ENCODE results near the gene TMED1.

Gene TMED1

GRCh38 chr19:10796653-10797052 is 39.4 kb downstream of the TMED1 start:
- H3K9me3 ChIP-seq (ENCODE audit: severe bottlenecking), result no peaks in the 10 kb centered on the region
- no peak for TF ChIP-seq CTCF (IDR thresholded peaks at IDR 0.05; ENCODE audit: low read depth, low read length)

GRCh38 chr19:10789866-10790265 is 46.1 kb downstream of the TMED1 start:
- TF ChIP-seq CTCF (IDR thresholded peaks at IDR 0.05; ENCODE audit: low read depth, low read length), result no peak
- no peak overlapping the region for H3K4me3 ChIP-seq (ENCODE audit: low read depth, low read length)
- no peak overlapping the region for H3K27ac ChIP-seq
- no peak for DNase-seq
- no peaks in the 10 kb centered on the region for H3K9me3 ChIP-seq (ENCODE audit: severe bottlenecking)
- H3K36me3 ChIP-seq, result peaks cover 95% of the 10 kb centered on the region
- H3K27me3 ChIP-seq (ENCODE audit: insufficient read depth, low read depth, severe bottlenecking), result no peaks in the 10 kb centered on the region

More at GRCh38 chr19:10796653-10797052, 39.4 kb downstream of the TMED1 start:
- Histone ChIP-seq H3K4me3 (ENCODE audit: low read depth, low read length) (no peak overlapping the region), H3K27ac (no peak overlapping the region), H3K27me3 (ENCODE audit: insufficient read depth, low read depth, severe bottlenecking) (no peaks in the 10 kb centered on the region), H3K36me3 (peaks cover 73% of the 10 kb centered on the region)
- DNase-seq, result no peak

- Histone ChIP-seq H3K27me3 (ENCODE audit: insufficient read depth, low read depth, severe bottlenecking) (no peaks in the 10 kb centered on the region), H3K9me3 (ENCODE audit: severe bottlenecking) (no peaks in the 10 kb centered on the region), H3K4me3 (ENCODE audit: low read depth, low read length) (no peak overlapping the region), H3K36me3 (peaks cover 92% of the 10 kb centered on the region), H3K27ac (no peak overlapping the region)
- no peak for DNase-seq
- no peak for TF ChIP-seq CTCF (IDR thresholded peaks at IDR 0.05; ENCODE audit: low read depth, low read length)
Measured at GRCh38 chr19:10788146-10788545, 47.9 kb downstream of the TMED1 start.

GRCh38 chr19:10784257-10784656 is 51.8 kb downstream of the TMED1 start:
- Histone ChIP-seq H3K9me3 (ENCODE audit: severe bottlenecking) (no peaks in the 10 kb centered on the region), H3K27me3 (ENCODE audit: insufficient read depth, low read depth, severe bottlenecking) (no peaks in the 10 kb centered on the region), H3K27ac (no peak overlapping the region), H3K36me3 (peaks cover 87% of the 10 kb centered on the region), H3K4me3 (ENCODE audit: low read depth, low read length) (no peak overlapping the region)
- DNase-seq, result no peak
- no peak for TF ChIP-seq CTCF (IDR thresholded peaks at IDR 0.05; ENCODE audit: low read depth, low read length)

- Histone ChIP-seq H3K4me3 (ENCODE audit: low read depth, low read length) (no peak overlapping the region), H3K27me3 (ENCODE audit: insufficient read depth, low read depth, severe bottlenecking) (no peaks in the 10 kb centered on the region), H3K9me3 (ENCODE audit: severe bottlenecking) (no peaks in the 10 kb centered on the region), H3K36me3 (peaks cover 86% of the 10 kb centered on the region), H3K27ac (no peak overlapping the region)
- no peak for DNase-seq
- no peak for TF ChIP-seq CTCF (IDR thresholded peaks at IDR 0.05; ENCODE audit: low read depth, low read length)
Measured at GRCh38 chr19:10782795-10783194, 53.2 kb downstream of the TMED1 start.

All from WERI-Rb-1 (cell line).